Lower lobe of right lung (tissue), 2 donors: Measurements from ENCODE around the gene WDR46. TPM values are rescaled to one million over a fixed set of nuclear protein-coding genes. Genes with fewer than 3 reads are reported as not detected.

Experiments
- ATAC-seq, 2 donors: fragments of 200-7000 bp; cut with Tn5 transposase; one replicate each; pipeline ENCODE4 v1.9.1; 2020 to 2022; ENCODE audit warnings: mild to moderate bottlenecking in 2 of 2, moderate library complexity in 2 of 2
- DNase-seq: peaks from one replicate; pipeline ENCODE4 v3.0.0-alpha.2; 2020
- H3K27ac ChIP-seq: fragments of 200-600 bp; one replicate; pipeline ENCODE4 v1.8.0; 2022
- H3K27me3 ChIP-seq: fragments of 200-600 bp; one replicate; pipeline ENCODE4 v1.8.0; 2022; ENCODE audit warnings: low read depth
- H3K36me3 ChIP-seq: fragments of 200-600 bp; one replicate; pipeline ENCODE4 v1.8.0; 2022; ENCODE audit warnings: mild to moderate bottlenecking
- H3K4me1 ChIP-seq: fragments of 200-600 bp; one replicate; pipeline ENCODE4 v1.8.0; 2022
- H3K4me3 ChIP-seq: fragments of 200-600 bp; one replicate; pipeline ENCODE4 v1.8.0; 2022; ENCODE audit warnings: mild to moderate bottlenecking
- H3K9me3 ChIP-seq: fragments of 200-600 bp; one replicate; pipeline ENCODE4 v1.8.0; 2022
- intact Hi-C: fragments of 100-400 bp; cut with DNase I; formaldehyde crosslinking; loops from one replicate; pipeline ENCODE4 v1.11.0; 2022
- total RNA-seq: library from RNA; stranded (reverse); fragmentation: NEBNext Ultra II Directional; extraction: Animal tissue kit (Norgen Biotek cat#: 25700); gene quantifications from one replicate; pipeline ENCODE4 v1.2.1, GENCODE V29; 2021
- TF ChIP-seq, protein P1 (sequence below): fragments of 200-600 bp; IDR thresholded peaks from one replicate; pipeline ENCODE4 v1.8.0; 2022; ENCODE audit warnings: antibody characterized with exemption, mild to moderate bottlenecking
- donor health status: DM: no; HTN: yes; CAD: no; lungs with severe emphysema.

WDR46 gene
- total RNA-seq, 1 donor from 2014 or later, result 34.4 TPM

DNA sequence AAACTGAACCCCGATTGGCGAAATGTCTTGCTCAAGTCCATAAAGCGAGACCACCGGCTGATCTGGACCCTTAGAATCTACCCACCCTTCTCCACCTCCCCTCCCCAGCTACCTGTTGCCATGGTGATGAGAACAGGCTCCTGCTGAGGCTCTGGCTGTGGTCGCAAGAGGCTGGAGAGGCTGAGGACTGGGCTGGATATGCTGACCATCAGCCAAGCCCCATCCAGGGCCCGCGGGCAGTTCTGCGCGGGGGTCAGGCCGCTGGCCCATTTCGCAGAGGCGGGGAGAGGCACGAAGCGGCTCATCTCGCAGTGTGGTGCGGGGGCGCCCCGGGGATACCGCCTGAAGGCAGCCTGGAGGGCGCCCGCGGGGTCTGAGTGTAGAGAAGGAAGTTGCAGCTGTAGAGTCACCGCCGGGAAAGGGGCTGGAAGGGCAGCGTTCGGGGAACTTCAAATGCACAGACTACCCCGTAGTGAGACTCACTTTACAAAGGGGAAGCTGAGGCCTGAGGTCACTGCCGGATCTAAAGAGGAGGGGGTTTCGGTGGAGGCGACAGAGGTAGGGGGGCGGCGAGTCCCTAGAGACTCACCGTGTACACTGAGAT, 24.2 kb upstream of the WDR46 start:
- TF ChIP-seq, protein P1, sequence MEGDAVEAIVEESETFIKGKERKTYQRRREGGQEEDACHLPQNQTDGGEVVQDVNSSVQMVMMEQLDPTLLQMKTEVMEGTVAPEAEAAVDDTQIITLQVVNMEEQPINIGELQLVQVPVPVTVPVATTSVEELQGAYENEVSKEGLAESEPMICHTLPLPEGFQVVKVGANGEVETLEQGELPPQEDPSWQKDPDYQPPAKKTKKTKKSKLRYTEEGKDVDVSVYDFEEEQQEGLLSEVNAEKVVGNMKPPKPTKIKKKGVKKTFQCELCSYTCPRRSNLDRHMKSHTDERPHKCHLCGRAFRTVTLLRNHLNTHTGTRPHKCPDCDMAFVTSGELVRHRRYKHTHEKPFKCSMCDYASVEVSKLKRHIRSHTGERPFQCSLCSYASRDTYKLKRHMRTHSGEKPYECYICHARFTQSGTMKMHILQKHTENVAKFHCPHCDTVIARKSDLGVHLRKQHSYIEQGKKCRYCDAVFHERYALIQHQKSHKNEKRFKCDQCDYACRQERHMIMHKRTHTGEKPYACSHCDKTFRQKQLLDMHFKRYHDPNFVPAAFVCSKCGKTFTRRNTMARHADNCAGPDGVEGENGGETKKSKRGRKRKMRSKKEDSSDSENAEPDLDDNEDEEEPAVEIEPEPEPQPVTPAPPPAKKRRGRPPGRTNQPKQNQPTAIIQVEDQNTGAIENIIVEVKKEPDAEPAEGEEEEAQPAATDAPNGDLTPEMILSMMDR, result no peak
- H3K27me3 ChIP-seq, result no peaks in the 10 kb centered on the region
- ATAC-seq (peak; percentile 15 to 21), DNase-seq (peak; percentile 83)
- peak overlapping the region; percentile 98 for H3K27ac ChIP-seq
- H3K36me3 ChIP-seq, result peaks cover 40% of the 10 kb centered on the region
- H3K4me3 ChIP-seq, result peak overlapping the region; percentile 96
- peaks cover 50% of the 10 kb centered on the region for H3K4me1 ChIP-seq
- intact Hi-C loops, result no loop called here
- H3K9me3 ChIP-seq, result no peaks in the 10 kb centered on the region

DNA sequence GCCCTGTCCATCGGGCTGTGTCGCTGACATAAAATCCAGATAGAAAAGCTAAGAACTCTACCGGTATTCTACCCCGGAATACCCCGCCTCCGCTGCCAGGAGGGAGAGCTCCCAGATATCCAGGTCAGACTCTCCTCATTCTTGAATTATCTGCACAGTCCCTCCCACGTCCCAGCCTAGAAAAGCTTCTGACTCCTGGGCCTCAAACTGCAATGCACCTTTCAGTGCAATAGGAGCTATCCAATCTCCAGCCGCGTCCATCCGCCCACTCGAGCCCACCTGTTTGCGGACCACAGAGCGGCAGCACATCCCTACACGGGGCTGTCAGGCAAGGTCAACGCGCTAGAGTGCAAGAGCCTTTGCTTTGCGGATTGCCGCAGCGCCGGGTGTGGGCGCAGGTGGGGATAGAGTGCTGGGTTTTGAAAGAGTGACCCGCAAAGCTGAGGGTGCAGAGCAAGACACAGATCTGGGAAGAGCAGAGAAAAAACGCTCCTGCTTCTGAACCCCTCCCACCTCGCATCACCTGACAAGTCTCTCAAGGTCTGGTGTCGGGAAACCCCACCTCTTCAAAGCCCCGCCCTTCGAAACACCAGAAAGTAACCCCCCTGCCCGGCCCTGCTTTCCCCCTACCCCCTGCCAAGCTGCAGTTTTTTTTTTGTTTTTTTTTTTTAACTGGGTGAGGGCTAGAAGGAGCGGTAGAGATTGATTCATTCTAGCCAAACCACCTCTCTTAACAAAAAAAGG, 23.5 kb upstream of the WDR46 start:
- ATAC-seq (peak; percentile 58 to 61), DNase-seq (peak; percentile 87)
- H3K9me3 ChIP-seq, result no peaks in the 10 kb centered on the region
- H3K27ac ChIP-seq, result peak overlapping the region; percentile 98
- no peaks in the 10 kb centered on the region for H3K27me3 ChIP-seq
- H3K4me1 ChIP-seq, result peaks cover 48% of the 10 kb centered on the region
- peak overlapping the region; percentile 96 for H3K4me3 ChIP-seq
- H3K36me3 ChIP-seq, result peaks cover 46% of the 10 kb centered on the region
- intact Hi-C loops, result no loop called here
- TF ChIP-seq, protein P1, result no peak

DNA sequence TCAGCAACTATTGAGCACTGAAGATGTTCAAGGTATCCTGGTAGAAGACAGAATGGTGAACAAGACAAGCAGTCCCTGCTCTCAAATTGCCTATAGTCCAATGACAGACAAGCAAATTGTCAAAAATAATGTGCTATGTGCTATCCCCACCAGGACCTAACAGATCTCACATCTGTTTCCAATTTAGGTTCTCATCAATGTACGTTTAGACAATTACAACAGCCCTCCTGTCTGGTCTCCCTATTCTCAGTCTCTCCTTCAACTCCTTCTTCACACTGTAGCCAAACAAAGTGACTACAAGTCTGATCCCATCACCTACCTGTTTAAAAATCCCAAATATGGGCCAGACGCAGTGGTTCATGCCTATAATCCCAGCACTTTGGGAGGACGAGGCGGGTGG, 17.3 kb upstream of the WDR46 start:
- intact Hi-C loops, result no loop called here
- Histone ChIP-seq H3K27me3 (no peaks in the 10 kb centered on the region), H3K4me3 (no peak overlapping the region), H3K36me3 (peaks cover 92% of the 10 kb centered on the region), H3K4me1 (peaks cover 24% of the 10 kb centered on the region), H3K27ac (no peak overlapping the region), H3K9me3 (no peaks in the 10 kb centered on the region)
- DNase-seq (no peak), ATAC-seq (no peak)
- TF ChIP-seq, protein P1, result no peak

DNA sequence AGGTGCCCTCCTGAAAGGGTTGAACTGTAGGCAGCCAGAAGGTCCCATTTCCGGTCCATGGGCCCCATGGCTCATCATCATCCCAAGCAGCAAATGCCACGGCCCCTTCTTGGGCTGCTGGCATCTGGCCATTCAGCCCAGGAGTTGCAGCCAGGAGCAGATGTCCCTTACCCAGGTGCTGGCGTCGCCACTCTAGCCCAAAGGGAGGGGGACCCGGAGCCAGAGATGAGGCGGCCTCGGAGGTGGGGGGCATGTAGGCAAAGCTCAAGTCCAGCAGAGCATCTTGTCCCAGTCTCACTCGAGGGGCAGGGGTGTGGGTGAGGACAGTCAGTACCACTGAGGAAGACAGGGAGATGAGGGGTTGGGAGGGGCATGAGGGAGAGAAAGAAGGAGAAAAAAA, 16.0 kb upstream of the WDR46 start:
- peaks cover 80% of the 10 kb centered on the region for H3K36me3 ChIP-seq
- DNase-seq (no peak), ATAC-seq (no peak)
- H3K4me1 ChIP-seq, result peaks cover 24% of the 10 kb centered on the region
- TF ChIP-seq, protein P1, result no peak
- intact Hi-C loops, result no loop called here
- no peak overlapping the region for H3K4me3 ChIP-seq
- no peaks in the 10 kb centered on the region for H3K9me3 ChIP-seq
- no peak overlapping the region for H3K27ac ChIP-seq
- H3K27me3 ChIP-seq, result no peaks in the 10 kb centered on the region

DNA sequence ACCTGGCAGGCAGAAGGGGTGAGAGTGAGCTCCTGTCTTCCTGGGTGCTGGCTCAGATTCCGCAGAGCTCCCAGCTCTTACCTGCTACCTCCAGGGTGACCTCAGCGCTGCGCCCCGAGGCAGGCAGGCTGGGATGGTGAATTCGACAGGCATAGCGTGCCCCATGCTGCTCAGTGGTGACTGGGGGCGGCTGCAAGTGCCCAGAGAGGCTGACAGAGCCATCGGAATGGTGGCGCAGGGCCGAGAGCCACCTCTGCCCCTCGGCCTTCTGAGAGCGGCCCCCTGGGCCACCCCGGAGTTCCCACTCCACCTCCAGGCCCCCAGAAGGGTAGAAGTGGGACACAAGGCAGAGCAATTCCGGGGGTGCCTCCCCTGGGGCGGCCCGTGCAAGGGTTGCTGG, 15.2 kb upstream of the WDR46 start:
- Histone ChIP-seq H3K4me1 (peaks cover 27% of the 10 kb centered on the region), H3K9me3 (no peaks in the 10 kb centered on the region), H3K27me3 (no peaks in the 10 kb centered on the region), H3K4me3 (no peak overlapping the region), H3K36me3 (peaks cover 71% of the 10 kb centered on the region), H3K27ac (no peak overlapping the region)
- DNase-seq (no peak), ATAC-seq (no peak)
- TF ChIP-seq, protein P1, result no peak
- intact Hi-C loops, result no loop called here
